Liver (tissue), 3 donors: ENCODE data around the gene UTRN.

ENCODE experiments used
- HNF4G ChIP-seq: IDR thresholded peaks from 2 replicates; pipeline ENCODE4 v1.6.1; 2016; ENCODE audit warnings: antibody characterized with exemption
- SP1 ChIP-seq: IDR thresholded peaks from 2 replicates; pipeline ENCODE4 v1.6.1; 2018; ENCODE audit warnings: antibody characterized with exemption, mild to moderate bottlenecking
- TF ChIP-seq, protein P1 (sequence below): fragments of 150-350 bp; IDR thresholded peaks from 2 replicates; pipeline ENCODE4 v1.5.1; 2017; ENCODE audit warnings: improper control_type of control experiment, low read depth, low read length; ENCODE audit not compliant: missing input control
- donor health status: healthy.
- donor health status: healthy.

DNA sequence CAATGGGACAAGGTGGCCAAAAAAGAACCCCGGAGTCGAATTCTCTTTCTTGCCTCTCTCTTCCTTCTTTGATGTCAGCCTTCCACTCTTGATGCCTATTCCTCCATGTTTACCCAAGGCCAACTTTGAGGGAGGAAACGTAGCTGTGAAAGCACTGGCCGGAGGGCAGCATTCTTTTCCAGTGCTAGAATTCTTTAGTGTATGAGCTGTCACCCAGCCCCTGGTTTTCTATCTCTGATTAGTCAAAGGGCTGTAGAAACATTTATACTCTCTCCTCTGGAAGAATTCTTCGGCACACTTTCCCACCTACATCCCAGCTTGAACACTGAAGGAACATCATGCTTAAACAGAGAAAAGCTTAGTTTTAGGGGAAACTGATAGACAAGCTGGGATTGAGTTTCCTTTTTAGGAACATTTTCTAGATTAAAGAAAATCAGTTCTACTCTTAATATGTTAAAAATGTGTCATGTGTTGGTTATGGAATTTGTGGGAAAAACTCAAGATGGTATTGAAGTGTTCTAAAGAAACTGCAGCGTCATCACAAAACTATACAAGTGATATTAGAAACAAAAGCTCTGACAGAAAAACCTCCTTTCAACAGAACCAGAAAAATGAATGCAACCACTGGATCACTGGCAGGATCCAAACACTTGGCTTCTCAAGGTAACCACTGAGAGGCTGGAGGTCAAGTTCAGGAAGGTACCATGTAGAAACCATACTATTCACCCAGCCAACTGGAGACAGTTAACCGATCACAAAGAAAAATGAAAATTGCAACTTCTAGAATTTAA, 20.7 kb upstream of the UTRN start:
- TF ChIP-seq, protein P1, sequence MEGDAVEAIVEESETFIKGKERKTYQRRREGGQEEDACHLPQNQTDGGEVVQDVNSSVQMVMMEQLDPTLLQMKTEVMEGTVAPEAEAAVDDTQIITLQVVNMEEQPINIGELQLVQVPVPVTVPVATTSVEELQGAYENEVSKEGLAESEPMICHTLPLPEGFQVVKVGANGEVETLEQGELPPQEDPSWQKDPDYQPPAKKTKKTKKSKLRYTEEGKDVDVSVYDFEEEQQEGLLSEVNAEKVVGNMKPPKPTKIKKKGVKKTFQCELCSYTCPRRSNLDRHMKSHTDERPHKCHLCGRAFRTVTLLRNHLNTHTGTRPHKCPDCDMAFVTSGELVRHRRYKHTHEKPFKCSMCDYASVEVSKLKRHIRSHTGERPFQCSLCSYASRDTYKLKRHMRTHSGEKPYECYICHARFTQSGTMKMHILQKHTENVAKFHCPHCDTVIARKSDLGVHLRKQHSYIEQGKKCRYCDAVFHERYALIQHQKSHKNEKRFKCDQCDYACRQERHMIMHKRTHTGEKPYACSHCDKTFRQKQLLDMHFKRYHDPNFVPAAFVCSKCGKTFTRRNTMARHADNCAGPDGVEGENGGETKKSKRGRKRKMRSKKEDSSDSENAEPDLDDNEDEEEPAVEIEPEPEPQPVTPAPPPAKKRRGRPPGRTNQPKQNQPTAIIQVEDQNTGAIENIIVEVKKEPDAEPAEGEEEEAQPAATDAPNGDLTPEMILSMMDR, result no peak
- TF ChIP-seq HNF4G, result no peak
- no peak for TF ChIP-seq SP1
